Thyroid gland (tissue), 4 donors: ENCODE measurements around the gene RUNX2. TPM values are rescaled to one million over a fixed set of nuclear protein-coding genes. Genes with fewer than 3 reads are reported as not detected.
A peak's percentile ranks its signal among the peaks of the same experiment; 100 is the strongest.

ENCODE experiments used
- DNase-seq, 2 donors: peaks; one replicate each; pipeline ENCODE4 v3.0.0-alpha.2; 2019
- H3K27ac ChIP-seq, 3 donors: fragments of 200-600 bp; sonication (generic); 1 replicate in 2 of 3; 2 replicates in 1 of 3; pipeline ENCODE4 v1.5.1; 2016 to 2019; ENCODE audit warnings: mild to moderate bottlenecking in 1 of 3, moderate library complexity in 1 of 3
- H3K27me3 ChIP-seq: fragments of 200-600 bp; sonication (generic); one replicate; pipeline ENCODE4 v1.5.1; 2019
- H3K36me3 ChIP-seq, 2 donors: fragments of 200-600 bp; sonication (generic); one replicate each; pipeline ENCODE4 v1.5.1; 2016 to 2019
- H3K4me1 ChIP-seq, 2 donors: fragments of 200-600 bp; sonication (generic); one replicate each; pipeline ENCODE4 v1.5.1; 2017 to 2019
- H3K4me3 ChIP-seq, 3 donors: fragments of 200-600 bp; sonication (generic); replicated peaks in 1 of 3; 1 replicate in 2 of 3; 2 replicates in 1 of 3; pipeline ENCODE4 v1.5.1; 2016; ENCODE audit warnings: mild to moderate bottlenecking in 1 of 3
- H3K9me3 ChIP-seq: fragments of 200-600 bp; sonication (generic); one replicate; pipeline ENCODE4 v1.5.1; 2017
- POLR2A ChIP-seq, 2 donors: fragments of 450-650 bp; IDR thresholded peaks; one replicate each; pipeline ENCODE4 v1.6.1; 2017; ENCODE audit warnings: antibody characterized with exemption in 2 of 2, mild to moderate bottlenecking in 2 of 2, moderate library complexity in 1 of 2
- WGBS, 2 donors: methylation state at CpG; one replicate each; pipeline ENCODE4 v1.1.5; 2017; 5-methylcytosine and 5-hydroxymethylcytosine counted together
- intact Hi-C: fragments of 100-400 bp; cut with DNase I; formaldehyde crosslinking; loops from one replicate; pipeline ENCODE4 v1.15.1; 2023
- total RNA-seq, 4 donors: library from RNA; depleted of rRNA; stranded (reverse); fragments of >200 nt; gene quantifications; one replicate each; pipeline ENCODE4 v1.2.3, GENCODE V29; 2016
- TF ChIP-seq, protein P1 (sequence below), 6 experiments: fragments of 200-600 bp in 3 of 6; fragments of 450-650 bp in 3 of 6; sonication (generic) in 3 of 6; IDR thresholded peaks; one replicate each; pipeline ENCODE4 v1.5.1; 2016 to 2019; ENCODE audit warnings: antibody characterized with exemption in 6 of 6, mild to moderate bottlenecking in 2 of 6, inconsistent platforms in 1 of 6, moderate library complexity in 1 of 6

RUNX2 gene
- total RNA-seq, 4 donors from 2014 or later: 1.6 to 4.2 (median 2.7) TPM

GRCh38 chr6:45421709-45422502 lies 93.8 kb downstream of the RUNX2 start:
- peak; percentile 45 to 59 for DNase-seq
- WGBS, 2 donors: 1 to 2% methylated on average over 67 to 77 of the region's 83 CpGs
- H3K27ac ChIP-seq: peak overlapping the region in 2 of 3 donors; percentile 39 to 83
- H3K4me1 ChIP-seq: peaks cover 26 to 36% of the 10 kb centered on the region in 2 donors
- H3K27me3 ChIP-seq: peaks cover 31% of the 10 kb centered on the region
- H3K4me3 ChIP-seq: peak overlapping the region; percentile 15 to 48 (median 43)
- H3K36me3 ChIP-seq: no peaks in the 10 kb centered on the region
- TF ChIP-seq POLR2A (IDR thresholded peaks at IDR 0.05): no peak
- TF ChIP-seq, protein P1, sequence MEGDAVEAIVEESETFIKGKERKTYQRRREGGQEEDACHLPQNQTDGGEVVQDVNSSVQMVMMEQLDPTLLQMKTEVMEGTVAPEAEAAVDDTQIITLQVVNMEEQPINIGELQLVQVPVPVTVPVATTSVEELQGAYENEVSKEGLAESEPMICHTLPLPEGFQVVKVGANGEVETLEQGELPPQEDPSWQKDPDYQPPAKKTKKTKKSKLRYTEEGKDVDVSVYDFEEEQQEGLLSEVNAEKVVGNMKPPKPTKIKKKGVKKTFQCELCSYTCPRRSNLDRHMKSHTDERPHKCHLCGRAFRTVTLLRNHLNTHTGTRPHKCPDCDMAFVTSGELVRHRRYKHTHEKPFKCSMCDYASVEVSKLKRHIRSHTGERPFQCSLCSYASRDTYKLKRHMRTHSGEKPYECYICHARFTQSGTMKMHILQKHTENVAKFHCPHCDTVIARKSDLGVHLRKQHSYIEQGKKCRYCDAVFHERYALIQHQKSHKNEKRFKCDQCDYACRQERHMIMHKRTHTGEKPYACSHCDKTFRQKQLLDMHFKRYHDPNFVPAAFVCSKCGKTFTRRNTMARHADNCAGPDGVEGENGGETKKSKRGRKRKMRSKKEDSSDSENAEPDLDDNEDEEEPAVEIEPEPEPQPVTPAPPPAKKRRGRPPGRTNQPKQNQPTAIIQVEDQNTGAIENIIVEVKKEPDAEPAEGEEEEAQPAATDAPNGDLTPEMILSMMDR (IDR thresholded peaks at IDR 0.05): no peak
- H3K9me3 ChIP-seq: no peaks in the 10 kb centered on the region
- intact Hi-C loops: loop anchor here (10.0 kb wide), 1 partner anchor 293 kb away; no protein-coding TSS in a partner anchor

- H3K36me3 ChIP-seq: no peaks in the 10 kb centered on the region
- intact Hi-C loops: loop anchor here (10.0 kb wide), 1 partner anchor 292 kb away; no protein-coding TSS in a partner anchor
- peak; percentile 32 to 36 for DNase-seq
- WGBS, 2 donors: 0 to 2% methylated on average over 11 to 38 of the region's 55 CpGs
- no peak for TF ChIP-seq POLR2A (IDR thresholded peaks at IDR 0.05)
- TF ChIP-seq, protein P1 (IDR thresholded peaks at IDR 0.05): no peak
- peak overlapping the region; percentile 18 to 83 (median 64) for H3K27ac ChIP-seq
- H3K9me3 ChIP-seq: no peaks in the 10 kb centered on the region
- H3K4me3 ChIP-seq: peak overlapping the region; percentile 15 to 48 (median 43)
- peaks cover 31% of the 10 kb centered on the region for H3K27me3 ChIP-seq
- peaks cover 26 to 36% of the 10 kb centered on the region in 2 donors for H3K4me1 ChIP-seq
Measured at GRCh38 chr6:45422503-45423110, 94.5 kb downstream of the RUNX2 start.

DNA sequence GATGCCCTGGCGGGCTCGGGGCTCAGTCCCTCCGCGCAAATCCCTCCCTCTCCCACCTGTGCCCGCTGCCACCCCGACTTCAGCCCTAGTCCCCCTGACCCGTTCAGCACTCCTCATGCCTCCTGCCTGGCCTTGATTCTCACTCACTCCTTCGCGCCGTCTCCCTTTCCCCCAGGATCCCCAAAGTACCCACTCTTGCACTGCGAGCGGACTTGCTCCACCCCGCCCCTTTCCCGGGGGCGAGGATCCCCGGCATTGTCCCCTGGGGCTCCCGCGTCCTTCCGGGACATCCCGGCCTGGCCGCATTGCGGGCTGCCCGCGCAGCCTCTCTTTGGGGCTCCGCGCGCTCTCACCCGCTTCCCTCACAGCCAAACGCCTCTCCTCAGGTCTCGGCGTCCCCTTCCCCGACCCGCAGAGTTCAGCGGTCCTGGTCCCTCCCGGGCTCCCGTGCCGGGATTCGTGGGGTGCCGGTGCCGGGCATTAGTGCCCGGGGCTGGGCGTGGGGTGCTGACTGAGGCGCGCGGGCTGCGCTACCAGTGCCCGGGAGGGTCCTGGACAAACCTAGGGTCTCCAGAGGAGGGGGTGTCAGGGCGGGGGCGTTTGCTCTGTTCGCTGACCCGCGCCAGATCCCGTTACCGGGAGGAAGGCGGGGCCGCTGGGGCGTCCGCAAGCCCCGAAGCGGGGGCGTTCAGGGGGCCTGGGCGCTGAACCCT lies 95.1 kb downstream of the RUNX2 start:
- peaks cover 31% of the 10 kb centered on the region for H3K27me3 ChIP-seq
- intact Hi-C loops: loop anchor here (10.0 kb wide), 1 partner anchor 292 kb away; no protein-coding TSS in a partner anchor

GRCh38 chr6:45423824-45424450 lies 95.8 kb downstream of the RUNX2 start:
- WGBS, 2 donors: 20 to 27% methylated on average over 31 to 35 of the region's 38 CpGs
- intact Hi-C loops: loop anchor here (10.0 kb wide), 1 partner anchor 291 kb away; no protein-coding TSS in a partner anchor
- Histone ChIP-seq H3K27ac (peak overlapping the region; percentile 54 to 83 (median 64)), H3K27me3 (peaks cover 30% of the 10 kb centered on the region), H3K9me3 (no peaks in the 10 kb centered on the region), H3K36me3 (no peaks in the 10 kb centered on the region), H3K4me3 (peak overlapping the region in 2 of 3 donors; percentile 43 to 48), H3K4me1 (peaks cover 26 to 36% of the 10 kb centered on the region in 2 donors)
- DNase-seq: peak; percentile 15 to 24
- TF ChIP-seq POLR2A (IDR thresholded peaks at IDR 0.05): no peak
- TF ChIP-seq, protein P1 (IDR thresholded peaks at IDR 0.05): no peak

More for the DNA sequence above, 95.1 kb downstream of the RUNX2 start:
- H3K4me3 ChIP-seq: peak overlapping the region in 2 of 3 donors; percentile 43 to 48
- WGBS, 2 donors: 1% methylated on average over 38 to 47 of the region's 62 CpGs
- H3K27ac ChIP-seq: peak overlapping the region; percentile 54 to 83 (median 64)
- peak; percentile 12 to 17 for DNase-seq
- TF ChIP-seq POLR2A (IDR thresholded peaks at IDR 0.05): no peak
- TF ChIP-seq, protein P1 (IDR thresholded peaks at IDR 0.05): no peak
- H3K4me1 ChIP-seq: peaks cover 26 to 36% of the 10 kb centered on the region in 2 donors
- H3K9me3 ChIP-seq: no peaks in the 10 kb centered on the region
- no peaks in the 10 kb centered on the region for H3K36me3 ChIP-seq
